ENCODE results near the gene GSK3A.

GSK3A gene

DNA sequence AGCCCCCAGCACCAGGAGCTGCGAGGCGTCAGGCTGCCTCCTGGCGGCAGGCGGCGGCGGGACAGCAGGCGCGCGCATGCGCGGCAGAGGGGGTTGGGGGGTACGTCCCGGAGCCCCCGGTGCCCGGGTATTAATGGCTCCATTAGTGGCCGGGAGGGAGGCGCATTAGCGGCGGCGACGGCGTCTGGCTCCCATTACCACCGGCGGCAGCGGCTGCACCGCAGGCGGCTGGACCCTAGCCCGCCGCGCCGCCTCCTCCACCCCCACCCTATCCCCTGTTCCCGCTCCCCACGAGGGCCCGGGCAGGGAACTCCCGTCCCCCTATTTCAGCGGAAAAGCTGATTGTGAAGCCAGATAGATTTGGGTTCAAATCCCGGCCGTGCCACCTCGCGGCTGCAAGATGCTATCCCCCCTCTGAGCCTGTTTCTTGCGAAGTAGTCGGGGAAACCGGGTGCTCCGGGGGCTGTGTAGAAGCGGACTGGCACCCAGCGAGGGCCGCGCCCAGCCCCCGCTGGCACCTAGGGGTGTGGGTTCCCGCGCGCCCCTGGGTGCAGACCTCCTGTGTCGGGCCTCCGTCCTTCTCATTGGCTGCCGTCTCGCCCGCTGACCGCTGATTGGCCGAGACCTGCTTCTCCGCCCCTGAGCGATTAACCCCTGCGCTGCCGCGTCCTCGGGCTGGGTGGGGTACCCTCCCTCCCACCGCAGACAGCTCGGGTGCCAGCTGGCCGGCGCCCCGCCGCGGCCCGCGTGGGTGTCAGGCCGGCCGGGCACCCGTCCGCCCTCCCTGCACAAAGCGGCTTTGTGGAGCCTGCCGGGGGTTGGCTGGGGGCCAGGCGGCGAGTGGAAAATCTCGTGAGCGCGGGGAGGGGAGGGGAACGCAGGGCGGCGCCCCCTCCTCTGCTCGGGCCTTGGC lies 37.8 kb upstream of the GSK3A start:
- peak; percentile 79 for DNase-seq

DNA sequence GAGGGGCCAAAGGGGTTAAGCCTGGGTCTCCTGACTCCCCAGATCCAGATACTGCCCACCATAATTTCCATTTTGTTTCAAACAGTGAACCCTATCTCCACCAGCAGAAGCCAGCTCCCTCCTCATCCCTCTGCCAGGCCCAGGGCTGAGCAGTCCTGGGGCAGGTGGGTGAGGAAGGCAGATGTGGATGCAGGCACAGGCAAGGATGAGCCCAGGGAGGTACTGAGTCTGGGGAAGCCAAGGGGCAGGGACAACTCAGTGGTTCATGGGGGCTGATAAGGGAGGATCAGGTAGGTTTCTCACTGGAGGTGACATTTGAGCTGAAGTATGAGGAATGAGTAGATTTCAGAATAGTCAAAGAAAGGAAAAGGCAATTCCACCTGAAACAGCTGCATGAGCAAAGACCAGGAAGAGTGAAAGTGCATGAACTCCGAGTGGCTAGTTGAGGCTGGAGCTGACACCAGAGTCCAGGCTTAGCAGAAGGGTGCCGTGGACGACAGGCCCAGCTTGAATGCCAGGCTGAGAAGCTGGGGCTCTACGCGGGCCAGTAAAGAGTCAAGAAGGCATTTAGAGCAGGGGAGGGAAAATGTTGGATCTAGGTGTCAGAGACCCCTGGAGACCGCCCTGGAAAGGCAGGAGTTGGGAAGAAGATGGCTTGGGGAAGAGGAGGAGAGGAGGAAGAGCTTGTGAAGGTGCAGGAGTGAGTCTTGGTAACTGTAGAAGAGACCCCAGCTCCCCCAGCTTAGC lies 36.9 kb upstream of the GSK3A start:
- no peak for DNase-seq

DNA sequence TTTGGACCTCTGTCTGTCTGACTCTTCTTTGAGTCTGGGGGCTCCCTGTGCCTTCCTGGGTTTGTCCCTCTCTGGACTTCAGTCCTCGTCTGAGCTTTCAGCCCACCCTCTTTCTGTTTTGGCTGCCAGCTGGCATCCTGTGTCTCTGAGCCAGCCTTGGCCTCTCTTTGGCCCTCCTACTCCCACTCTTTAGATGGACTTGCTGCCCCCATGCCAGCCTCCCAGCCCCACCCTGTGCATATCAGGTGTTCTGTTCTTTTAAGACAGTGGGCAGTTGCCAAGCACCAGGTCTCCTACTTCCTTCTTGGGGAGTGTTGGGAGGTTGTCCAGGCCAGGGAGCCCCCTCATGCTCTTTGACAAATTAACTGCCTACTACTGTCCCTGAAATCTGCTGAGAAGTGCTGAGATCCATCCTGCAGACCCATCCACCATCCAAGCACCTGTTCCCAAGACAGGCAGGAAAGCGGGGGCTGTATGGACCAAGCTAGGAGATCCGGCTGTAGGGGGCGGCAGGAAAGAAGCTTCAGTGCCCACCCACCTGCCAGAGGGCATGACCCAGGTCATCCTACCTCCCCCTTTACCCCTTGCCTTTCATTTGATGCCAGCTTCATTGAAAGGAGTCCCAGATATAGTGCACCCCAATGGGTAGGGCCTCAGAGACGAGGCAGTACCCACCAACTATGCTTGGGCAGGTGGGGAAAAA lies 36.2 kb upstream of the GSK3A start:
- no peak for DNase-seq

DNA sequence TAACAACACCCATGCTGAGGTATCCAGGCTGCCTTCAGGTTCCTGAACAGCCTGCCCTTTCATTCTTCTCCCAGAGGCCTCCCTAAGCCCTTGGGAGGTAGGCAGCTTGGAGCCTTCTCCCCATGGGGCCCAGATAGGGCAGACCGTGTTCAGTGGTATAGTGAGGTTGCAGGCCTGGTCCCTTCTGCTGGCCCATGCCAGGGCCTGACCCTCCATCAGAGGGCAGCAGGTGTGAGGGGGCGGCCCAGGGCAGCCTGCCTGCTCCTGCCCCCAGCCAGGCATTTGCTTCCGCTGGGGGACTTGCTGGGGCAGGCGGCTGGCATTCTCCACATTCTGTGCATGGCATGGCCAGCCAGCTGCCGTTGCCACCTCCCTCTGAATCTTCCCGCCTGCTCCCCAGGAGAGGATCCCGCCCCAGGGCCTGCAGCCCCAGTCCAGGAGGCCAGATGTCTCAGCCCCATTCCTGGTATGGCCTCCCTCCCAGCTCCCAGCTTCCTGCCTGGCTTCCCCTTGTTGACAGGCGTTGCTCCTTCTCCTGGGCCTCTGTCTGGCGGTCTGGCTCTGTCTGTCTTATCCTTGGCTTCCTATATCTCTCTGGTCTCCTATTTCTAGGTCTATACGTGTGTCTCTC lies 35.5 kb upstream of the GSK3A start:
- no peak for DNase-seq

DNA sequence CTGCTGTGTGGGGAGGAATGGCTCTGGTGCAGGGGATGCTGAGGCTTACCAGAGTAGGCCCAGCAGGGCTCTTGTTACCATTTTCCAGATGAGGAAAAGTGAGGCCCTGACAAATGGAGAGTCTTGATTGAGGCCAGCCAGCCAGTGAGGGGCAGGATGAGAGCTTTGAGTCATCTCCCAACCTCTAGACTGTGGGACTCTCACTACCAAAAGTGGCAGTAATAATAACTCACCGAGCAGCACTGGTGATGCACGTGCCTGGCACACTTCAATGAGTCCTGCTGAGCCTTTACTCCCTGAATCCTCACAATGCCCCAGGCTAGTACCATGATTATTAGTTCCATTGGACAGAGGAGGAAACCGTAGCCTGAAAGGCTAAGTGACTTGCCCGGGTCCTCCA lies 34.4 kb upstream of the GSK3A start:
- no peak for DNase-seq

DNA sequence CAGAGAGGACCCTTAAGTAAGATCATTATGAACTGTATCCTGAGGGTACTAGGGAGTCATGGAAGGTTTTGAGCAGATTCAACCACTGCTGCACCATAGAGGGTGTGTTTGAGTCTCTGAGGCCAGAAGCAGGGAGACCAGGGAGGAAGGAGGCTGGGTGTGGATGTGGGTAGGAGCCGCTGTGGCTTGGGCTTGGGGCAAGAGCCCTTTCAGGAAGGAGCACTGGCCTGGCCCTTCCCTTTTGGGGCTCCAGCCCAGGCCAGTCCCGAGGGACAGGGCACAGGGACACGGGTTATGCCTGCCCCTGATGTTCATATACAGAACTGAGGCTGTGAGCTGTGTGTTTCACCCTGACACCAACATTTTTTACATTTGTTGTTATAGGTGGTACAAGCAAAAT lies 33.9 kb upstream of the GSK3A start:
- no peak for DNase-seq

DNA sequence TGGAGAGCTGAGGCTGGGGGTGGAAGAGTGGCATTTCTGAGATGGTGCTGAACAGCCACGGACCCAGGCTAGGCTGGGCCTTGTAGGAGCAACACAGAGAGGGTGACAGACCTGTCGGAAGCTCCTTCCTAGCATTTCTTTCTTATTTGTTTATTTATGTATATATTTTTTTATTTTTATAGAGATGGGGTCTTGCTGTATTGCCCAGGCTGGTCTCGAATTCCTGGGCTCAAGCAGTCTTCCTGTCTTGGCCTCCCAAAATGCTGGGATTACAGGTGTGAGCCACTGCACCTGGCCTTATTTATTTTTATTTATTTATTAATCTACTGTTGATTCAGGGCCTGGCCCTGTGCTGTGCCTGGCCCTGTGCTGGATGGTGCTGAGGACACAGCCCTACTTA lies 33.1 kb upstream of the GSK3A start:
- DNase-seq: no peak

DNA sequence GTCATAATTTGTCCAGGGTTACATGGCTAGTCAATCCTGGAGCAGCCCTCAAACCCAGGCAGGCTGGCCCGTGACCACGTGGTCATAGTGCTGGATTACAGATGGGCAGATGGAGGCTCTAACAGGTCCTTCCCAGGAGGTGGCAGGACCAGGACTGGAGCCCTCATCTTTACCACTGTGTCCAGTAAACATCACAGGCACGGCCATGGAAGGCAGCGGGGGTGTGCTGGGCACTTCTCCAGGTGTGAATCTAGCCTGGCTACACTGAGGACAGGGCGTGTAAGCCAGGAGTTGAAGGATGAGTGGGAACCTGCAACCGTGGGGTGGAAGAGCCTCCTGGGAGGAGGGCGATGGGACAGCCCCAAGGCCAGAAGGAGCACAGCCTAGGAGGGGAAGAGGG lies 32.7 kb upstream of the GSK3A start:
- no peak for DNase-seq

DNA sequence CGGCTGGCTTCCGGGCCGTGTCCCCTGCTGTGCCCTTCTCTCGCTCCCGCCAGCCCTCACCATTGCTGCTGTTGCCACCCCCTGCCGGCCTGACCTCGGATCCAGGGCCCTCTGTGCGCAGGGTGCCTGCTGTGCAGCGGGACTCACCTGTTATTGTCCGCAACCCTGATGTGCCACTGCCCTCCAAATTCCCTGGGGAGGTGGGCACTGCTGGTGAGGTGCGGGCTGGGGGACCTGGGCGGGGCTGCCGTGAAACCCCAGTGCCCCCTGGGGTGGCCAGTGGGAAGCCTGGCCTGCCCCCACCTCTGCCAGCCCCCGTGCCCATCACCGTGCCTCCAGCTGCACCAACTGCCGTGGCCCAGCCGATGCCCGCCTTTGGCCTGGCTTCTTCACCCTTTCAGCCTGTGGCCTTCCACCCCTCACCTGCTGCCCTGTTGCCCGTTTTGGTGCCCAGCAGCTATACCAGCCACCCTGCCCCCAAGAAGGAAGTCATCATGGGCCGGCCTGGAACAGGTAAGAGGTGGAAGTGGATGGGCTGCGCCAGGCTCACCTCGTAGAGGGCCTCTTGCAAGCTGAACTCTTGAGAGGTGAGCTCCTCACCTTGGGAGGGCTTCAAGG lies 31.8 kb upstream of the GSK3A start:
- no peak for DNase-seq

DNA sequence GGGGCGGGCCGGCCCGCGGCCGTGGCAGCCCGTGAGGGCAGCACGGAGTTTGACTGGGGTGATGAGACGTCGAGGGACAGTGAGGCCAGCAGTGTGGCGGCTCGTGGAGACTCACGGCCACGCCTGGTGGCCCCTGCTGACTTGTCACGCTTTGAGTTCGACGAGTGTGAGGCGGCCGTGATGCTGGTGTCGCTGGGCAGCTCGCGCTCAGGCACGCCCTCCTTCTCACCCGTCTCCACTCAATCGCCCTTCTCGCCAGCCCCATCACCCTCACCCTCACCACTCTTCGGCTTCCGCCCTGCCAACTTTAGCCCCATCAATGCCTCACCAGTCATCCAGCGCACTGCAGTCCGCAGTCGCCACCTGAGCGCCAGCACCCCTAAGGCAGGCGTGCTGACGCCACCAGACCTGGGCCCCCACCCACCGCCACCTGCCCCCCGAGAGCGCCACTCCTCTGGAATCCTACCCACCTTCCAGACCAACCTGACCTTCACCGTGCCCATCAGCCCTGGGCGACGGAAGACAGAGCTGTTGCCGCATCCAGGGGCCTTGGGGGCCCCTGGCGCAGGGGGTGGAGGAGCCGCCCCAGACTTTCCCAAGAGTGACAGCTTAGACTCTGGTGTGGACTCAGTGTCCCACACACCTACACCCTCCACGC lies 31.1 kb upstream of the GSK3A start:
- DNase-seq: no peak

DNA sequence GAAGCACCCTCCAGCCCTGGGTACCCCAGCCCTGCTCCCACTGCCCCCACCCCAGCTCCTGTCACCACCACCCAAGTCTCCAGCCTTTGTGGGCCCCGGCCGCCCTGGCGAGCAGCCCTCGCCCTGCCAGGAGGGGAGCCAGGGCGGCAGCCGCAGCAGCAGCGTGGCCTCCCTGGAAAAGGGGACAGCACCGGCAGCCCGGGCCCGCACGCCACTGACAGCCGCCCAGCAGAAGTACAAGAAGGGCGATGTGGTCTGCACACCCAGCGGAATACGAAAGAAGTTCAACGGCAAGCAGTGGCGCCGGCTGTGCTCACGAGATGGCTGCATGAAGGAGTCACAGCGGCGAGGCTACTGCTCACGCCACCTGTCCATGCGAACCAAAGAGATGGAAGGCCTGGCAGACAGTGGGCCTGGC lies 30.6 kb upstream of the GSK3A start:
- DNase-seq: no peak

DNA sequence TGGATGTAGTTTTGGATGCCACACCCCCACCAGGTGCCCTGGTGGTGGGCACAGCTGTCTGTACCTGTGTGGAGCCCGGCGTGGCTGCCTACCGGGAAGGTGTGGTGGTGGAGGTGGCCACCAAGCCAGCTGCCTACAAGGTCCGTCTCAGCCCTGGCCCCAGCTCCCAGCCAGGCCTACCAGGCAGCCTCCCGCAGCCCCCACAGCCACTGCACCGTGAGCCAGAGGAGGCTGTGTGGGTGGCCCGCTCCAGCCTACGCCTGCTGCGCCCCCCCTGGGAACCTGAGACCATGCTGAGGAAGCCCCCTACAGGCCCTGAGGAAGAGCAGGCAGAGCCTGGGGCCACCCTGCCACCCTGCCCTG lies 30.1 kb upstream of the GSK3A start:
- no peak for DNase-seq

DNA sequence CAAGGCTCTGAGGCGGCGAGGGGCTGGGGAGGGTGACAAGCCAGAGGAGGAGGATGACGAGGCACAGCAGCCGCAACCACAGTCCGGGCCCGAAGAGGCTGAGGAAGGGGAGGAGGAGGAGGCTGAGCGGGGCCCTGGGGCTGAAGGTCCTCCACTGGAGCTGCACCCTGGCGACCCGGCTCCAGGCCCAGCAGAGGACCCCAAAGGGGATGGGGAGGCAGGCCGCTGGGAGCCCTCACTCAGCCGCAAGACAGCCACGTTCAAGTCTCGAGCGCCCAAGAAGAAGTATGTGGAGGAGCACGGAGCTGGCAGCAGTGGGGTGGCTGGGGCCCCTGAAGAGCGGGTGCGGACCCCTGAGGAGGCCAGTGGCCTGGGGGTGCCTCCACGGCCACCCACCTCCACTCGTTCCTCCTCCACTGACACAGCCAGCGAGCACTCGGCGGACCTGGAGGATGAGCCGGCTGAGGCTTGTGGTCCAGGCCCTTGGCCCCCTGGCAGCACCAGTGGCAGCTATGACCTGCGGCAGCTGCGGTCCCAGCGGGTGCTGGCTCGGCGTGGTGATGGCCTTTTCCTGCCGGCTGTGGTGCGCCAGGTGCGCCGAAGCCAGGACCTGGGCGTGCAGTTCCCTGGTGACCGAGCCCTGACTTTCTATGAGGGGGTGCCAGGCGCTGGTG lies 29.6 kb upstream of the GSK3A start:
- DNase-seq: no peak

DNA sequence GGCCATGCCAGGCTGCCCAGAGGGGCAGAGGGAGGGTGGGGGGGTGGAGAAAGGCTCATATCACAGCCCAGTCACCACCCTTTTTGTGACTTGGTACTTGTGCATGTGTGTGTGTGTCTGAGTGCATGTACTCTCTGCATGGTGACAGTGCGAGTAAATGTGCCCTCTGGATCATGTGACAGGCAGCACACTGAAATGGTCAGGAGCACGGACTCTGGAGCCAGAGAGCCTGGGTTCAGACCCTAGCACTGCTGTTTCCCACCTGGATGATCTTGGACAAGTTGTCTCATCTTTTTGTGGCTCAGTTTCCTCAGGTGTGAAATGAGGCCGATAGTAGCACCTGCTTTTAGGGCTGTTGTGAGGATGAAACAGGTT lies 28.6 kb upstream of the GSK3A start:
- no peak for DNase-seq

DNA sequence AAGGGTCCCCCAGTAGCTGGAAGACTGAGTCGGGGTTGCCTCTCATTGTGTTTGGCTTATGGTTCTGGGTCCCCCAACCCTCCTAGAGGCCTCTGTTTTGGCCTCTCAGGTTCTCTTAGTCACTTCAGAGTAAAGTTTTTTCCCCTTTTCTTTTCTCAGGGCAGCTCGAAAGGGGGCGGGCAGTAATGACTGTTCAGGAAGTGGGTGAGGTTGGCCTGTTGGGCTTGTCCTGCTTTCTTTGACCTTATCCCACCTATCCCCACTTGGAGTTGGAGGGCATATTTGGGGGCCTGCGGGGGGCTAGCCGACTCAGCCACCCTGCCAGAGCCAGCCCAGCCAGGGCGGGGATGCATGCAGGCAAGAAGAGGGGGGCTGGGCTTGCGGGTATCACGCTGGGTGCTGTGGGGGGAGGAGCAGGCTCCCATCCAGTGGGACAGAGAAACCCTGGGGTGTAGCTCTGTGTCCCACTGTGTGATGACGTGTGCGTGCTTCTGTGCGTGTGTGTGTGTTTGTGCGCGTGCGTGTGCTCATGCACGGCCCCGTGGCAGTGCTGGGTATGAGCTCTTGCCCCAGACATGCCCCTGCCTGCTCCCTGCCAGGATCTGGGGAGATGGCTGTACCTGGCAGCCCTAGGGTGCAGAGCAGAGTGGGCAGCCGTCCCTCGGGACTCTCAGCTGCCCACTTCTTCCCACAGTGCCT lies 28.1 kb upstream of the GSK3A start:
- peak; percentile 49 for DNase-seq

DNA sequence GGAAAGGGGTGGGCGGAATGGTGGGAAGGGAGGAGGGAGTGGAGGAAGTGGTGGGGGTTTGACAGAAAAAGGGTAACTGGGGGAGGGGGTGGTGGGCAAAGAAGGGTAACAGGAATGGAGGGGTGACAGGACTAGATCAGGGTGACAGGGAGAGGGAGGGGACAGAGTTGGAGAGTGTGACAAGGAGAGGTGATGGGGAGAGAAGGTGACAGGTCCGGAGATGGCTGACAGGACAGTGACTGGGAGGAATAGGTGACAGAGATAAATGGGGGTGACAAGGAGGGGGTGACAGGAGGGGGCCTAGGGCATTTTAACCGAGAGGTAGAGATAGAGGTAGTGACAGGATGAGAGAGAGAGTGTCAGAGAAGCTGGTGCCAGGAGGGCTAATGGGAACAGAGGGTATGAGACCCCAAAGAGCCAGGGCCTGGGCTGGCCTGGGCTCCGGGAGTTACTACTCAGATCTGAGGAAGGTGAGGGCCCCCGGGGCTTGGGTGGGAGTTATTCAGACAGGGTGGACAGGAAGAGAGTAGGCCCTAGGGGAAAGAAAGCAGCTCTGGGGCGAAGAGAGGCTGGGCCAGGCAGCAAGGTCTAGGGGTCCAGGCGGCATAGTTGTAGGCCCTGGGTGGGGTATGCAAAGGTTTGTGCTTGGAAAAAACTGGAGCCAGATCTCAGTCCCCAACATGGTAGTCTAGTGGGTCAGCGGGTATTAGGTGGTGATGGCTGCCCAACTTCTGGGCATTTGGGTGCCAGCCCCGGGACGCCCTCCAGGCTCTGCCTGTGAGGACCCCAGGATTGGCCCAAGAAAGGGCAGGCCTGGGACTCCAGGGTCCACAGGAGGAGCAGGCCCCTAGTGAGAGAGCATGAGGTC lies 27.3 kb upstream of the GSK3A start:
- no peak for DNase-seq

DNA sequence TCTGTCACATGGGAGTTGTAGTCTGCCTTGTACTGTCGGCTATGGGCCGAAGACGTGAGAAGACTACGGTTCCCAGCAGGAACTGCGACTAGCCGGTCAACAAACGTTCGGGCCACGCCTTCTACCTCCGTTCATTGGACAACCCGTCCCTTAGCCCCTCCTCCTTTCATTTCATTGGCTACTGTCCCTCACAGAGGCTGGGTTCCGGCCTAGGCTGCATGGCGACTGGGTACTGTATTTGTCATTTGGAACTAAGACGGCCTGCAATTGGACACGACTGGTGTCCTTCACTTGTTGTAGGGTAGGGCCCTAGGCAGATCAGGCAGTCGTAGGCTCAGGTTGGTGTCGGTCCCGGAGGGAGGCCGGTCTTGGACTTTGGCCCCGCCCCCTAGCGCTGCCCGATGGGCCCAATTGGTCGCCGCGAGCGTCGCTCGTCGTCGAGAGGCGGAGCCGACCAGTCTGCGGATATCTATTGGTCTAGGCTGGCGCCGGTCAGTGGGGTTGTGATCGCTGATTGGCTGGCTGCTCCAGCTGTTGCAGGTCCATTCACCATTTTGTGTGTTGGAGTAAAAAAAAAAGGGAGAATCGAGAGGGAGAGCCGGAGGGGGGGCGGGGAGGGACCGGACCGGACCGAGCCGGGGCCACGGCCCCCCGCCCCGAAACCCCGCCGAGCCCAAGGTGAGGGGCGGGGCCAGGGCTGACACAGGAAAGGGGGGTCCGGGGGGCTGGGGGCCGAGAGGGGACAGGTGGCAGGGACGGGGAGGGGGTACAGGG lies 26.5 kb upstream of the GSK3A start, which contains the start of gene CIC:
Gene CIC (plus strand): TSS at position 549 of the 774 bp plus-strand sequence. CDS start 2,532 bp downstream, outside the sequence.
- DNase-seq: peak; percentile 99

DNA sequence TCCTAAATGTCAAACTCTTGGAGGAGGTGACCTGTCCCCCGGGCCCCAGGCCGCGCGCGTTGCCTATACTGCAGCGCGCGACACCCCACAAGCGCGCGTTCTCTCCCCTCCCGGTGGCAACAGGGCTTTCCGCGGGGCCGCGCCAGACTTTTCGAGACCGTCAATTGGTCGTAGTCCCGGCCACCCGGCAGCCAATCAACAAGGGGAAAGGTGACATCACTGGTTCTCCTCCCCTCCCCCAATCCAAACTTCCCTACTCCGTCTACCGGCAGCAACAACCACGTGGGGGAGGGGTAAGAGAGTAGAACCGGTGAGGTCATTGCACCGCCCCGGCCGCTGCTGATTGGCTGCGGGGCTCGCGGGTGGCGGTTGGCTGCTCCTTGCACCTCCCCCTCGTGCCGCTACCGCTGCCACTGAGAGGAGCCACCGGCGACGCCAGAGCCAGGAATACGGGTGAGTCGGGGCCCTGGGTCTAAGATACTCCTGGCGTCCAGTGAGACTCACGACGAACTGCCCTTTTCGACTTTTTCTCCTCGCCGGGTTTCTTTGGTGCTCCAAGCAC lies 25.8 kb upstream of the GSK3A start:
- DNase-seq: peak; percentile 98
